HG03196 (cell line): ENCODE results near the gene CDADC1.
"Not testable (repeated sequence)": the region's sequence is repeated elsewhere in the genome, so short reads cannot be mapped to it uniquely, and the experiment has no call there.

Experiments
- ATAC-seq: cut with Tn5 transposase; IDR thresholded peaks from one replicate; pipeline ENCODE4 v1.9.1; 2021; ENCODE audit not compliant: unreplicated experiment

Gene CDADC1

GRCh38 chr13:49292742-49293486, 45.2 kb downstream of the CDADC1 start:
- ATAC-seq: no peak

GRCh38 chr13:49294723-49295122, 47.0 kb downstream of the CDADC1 start:
- ATAC-seq: not testable (repeated sequence)

GRCh38 chr13:49295244-49295643, 47.5 kb downstream of the CDADC1 start:
- ATAC-seq: no peak

GRCh38 chr13:49296659-49297058, 48.9 kb downstream of the CDADC1 start:
- no peak for ATAC-seq

- no peak for ATAC-seq
Measured at GRCh38 chr13:49297338-49297737, 49.6 kb downstream of the CDADC1 start.

- ATAC-seq: no peak
Measured at GRCh38 chr13:49298416-49298815, 50.7 kb downstream of the CDADC1 start.

GRCh38 chr13:49298903-49299605, 51.3 kb downstream of the CDADC1 start:
- no peak for ATAC-seq

- no peak for ATAC-seq
Measured at GRCh38 chr13:49300276-49300675, 52.6 kb downstream of the CDADC1 start.

- peak; percentile 85 for ATAC-seq
Measured at GRCh38 chr13:49300739-49301589, 53.2 kb downstream of the CDADC1 start.

- ATAC-seq: no peak
Measured at GRCh38 chr13:49302222-49302621, 54.5 kb downstream of the CDADC1 start.

- ATAC-seq: no peak
Measured at GRCh38 chr13:49302817-49303216, 55.1 kb downstream of the CDADC1 start.

- ATAC-seq: no peak
Measured at GRCh38 chr13:49303533-49304252, 56.0 kb downstream of the CDADC1 start.

GRCh38 chr13:49304356-49304755, 56.6 kb downstream of the CDADC1 start:
- ATAC-seq: no peak

GRCh38 chr13:49304763-49305700, 57.3 kb downstream of the CDADC1 start:
- no peak for ATAC-seq

- ATAC-seq: no peak
Measured at GRCh38 chr13:49305792-49306425, 58.2 kb downstream of the CDADC1 start.

- no peak for ATAC-seq
Measured at GRCh38 chr13:49307365-49307764, 59.6 kb downstream of the CDADC1 start.

GRCh38 chr13:49308097-49308875, 60.6 kb downstream of the CDADC1 start:
- ATAC-seq: no peak

GRCh38 chr13:49308921-49309408, 61.2 kb downstream of the CDADC1 start:
- ATAC-seq: no peak
